ENCODE data around the gene CD79B.

GRCh38 chr17:63911657-63912100 is 20.5 kb downstream of the CD79B start:
- TF ChIP-seq POU2F2 (IDR thresholded peaks at IDR 0.05; ENCODE audit: low read depth, low read length) (no peak), TAF1 (IDR thresholded peaks at IDR 0.05; ENCODE audit: low read depth, low read length) (no peak), SPI1 (IDR thresholded peaks at IDR 0.05; ENCODE audit: low read depth, low read length) (no peak), POLR2A (IDR thresholded peaks at IDR 0.05; ENCODE audit: low read depth, low read length) (no peak), POLR2AphosphoS5 (IDR thresholded peaks at IDR 0.05; ENCODE audit: low read depth, low read length) (no peak), PAX5 (IDR thresholded peaks at IDR 0.05; ENCODE audit: insufficient read depth, low read length, severe bottlenecking) (no peak)

All from GM12891 (cell line).